ENCODE results near the gene DHCR24. TPM values are rescaled to one million over a fixed set of nuclear protein-coding genes. Genes with fewer than 3 reads are reported as not detected.

The DHCR24 gene
- total RNA-seq, 1 donor from 2014 or later, result 87.2 TPM

- peaks cover 16% of the 10 kb centered on the region for H3K36me3 Mint-ChIP-seq (ENCODE audit: unreplicated experiment)
- DNase-seq (ENCODE audit: extremely low spot score, unreplicated experiment), result peak; percentile 60
- H3K27ac Mint-ChIP-seq (ENCODE audit: unreplicated experiment), result no peak overlapping the region
- no peaks in the 10 kb centered on the region for H3K27me3 Mint-ChIP-seq (ENCODE audit: unreplicated experiment)
- H3K4me1 Mint-ChIP-seq (ENCODE audit: unreplicated experiment), result no peaks in the 10 kb centered on the region
- no peak overlapping the region for H3K4me3 Mint-ChIP-seq (ENCODE audit: unreplicated experiment)
- H3K9me3 Mint-ChIP-seq (ENCODE audit: unreplicated experiment), result no peaks in the 10 kb centered on the region
- no peak for TF ChIP-seq CTCF (IDR thresholded peaks at IDR 0.05)
Observed at GRCh38 chr1:54845772-54846171, 41.2 kb downstream of the DHCR24 start.

DNA sequence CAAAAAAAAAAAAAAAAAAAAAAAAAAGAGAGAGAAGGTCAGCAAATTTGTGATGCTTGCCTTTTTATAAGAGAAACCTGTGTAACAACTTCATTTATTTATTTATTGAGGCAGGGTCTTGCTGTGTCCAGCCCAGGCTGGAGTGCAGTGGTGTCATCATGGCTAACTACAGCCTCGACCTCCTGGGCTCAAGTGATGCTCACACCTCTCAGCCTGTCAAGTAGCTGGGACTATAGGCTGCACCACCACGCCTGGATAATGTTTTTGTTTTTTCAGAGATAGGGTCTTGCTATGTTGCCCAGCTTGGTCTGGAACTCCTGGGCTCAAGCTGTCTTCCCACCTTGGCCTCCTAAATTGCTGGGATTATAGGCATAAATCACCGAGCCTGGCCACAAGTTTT, 42.4 kb downstream of the DHCR24 start:
- Mint-ChIP-seq H3K9me3 (ENCODE audit: unreplicated experiment) (no peaks in the 10 kb centered on the region), H3K4me3 (ENCODE audit: unreplicated experiment) (no peak overlapping the region), H3K36me3 (ENCODE audit: unreplicated experiment) (peaks cover 5% of the 10 kb centered on the region), H3K27ac (ENCODE audit: unreplicated experiment) (no peak overlapping the region), H3K4me1 (ENCODE audit: unreplicated experiment) (no peaks in the 10 kb centered on the region), H3K27me3 (ENCODE audit: unreplicated experiment) (no peaks in the 10 kb centered on the region)
- TF ChIP-seq CTCF (IDR thresholded peaks at IDR 0.05), result no peak
- DNase-seq (ENCODE audit: extremely low spot score, unreplicated experiment), result peak; percentile 51

DNA sequence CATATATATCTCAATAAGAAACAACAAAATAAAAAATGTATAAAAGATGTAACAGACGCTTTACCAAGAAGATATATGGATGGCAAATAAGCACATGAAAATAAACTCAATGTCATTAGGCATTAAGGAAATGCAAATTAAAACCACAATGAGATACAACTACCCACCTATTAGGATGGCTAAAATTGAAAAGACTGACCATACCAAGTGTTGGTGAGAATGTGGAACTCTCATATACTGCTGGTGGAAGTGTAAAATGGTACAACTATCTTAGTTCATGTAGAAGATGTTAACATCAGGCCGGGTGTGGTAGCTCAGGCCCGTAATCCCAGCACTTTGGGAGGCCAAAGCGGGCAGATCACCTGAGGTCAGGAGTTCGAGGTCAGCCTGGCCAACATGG, 43.5 kb downstream of the DHCR24 start:
- H3K36me3 Mint-ChIP-seq (ENCODE audit: unreplicated experiment), result no peaks in the 10 kb centered on the region

GRCh38 chr1:54842963-54843362, 44.0 kb downstream of the DHCR24 start:
- Mint-ChIP-seq H3K36me3 (ENCODE audit: unreplicated experiment) (no peaks in the 10 kb centered on the region), H3K27me3 (ENCODE audit: unreplicated experiment) (no peaks in the 10 kb centered on the region), H3K9me3 (ENCODE audit: unreplicated experiment) (no peaks in the 10 kb centered on the region), H3K4me3 (ENCODE audit: unreplicated experiment) (no peak overlapping the region), H3K27ac (ENCODE audit: unreplicated experiment) (no peak overlapping the region), H3K4me1 (ENCODE audit: unreplicated experiment) (no peaks in the 10 kb centered on the region)
- DNase-seq (ENCODE audit: extremely low spot score, unreplicated experiment), result peak; percentile 63
- TF ChIP-seq CTCF (IDR thresholded peaks at IDR 0.05), result no peak

More for the DNA sequence above, 43.5 kb downstream of the DHCR24 start:
- TF ChIP-seq CTCF (IDR thresholded peaks at IDR 0.05), result no peak
- no peaks in the 10 kb centered on the region for H3K9me3 Mint-ChIP-seq (ENCODE audit: unreplicated experiment)
- no peaks in the 10 kb centered on the region for H3K27me3 Mint-ChIP-seq (ENCODE audit: unreplicated experiment)
- H3K4me3 Mint-ChIP-seq (ENCODE audit: unreplicated experiment), result no peak overlapping the region
- H3K27ac Mint-ChIP-seq (ENCODE audit: unreplicated experiment), result no peak overlapping the region
- DNase-seq (ENCODE audit: extremely low spot score, unreplicated experiment), result no peak
- no peaks in the 10 kb centered on the region for H3K4me1 Mint-ChIP-seq (ENCODE audit: unreplicated experiment)

- Mint-ChIP-seq H3K27me3 (ENCODE audit: unreplicated experiment) (no peaks in the 10 kb centered on the region), H3K27ac (ENCODE audit: unreplicated experiment) (no peak overlapping the region), H3K36me3 (ENCODE audit: unreplicated experiment) (no peaks in the 10 kb centered on the region), H3K4me3 (ENCODE audit: unreplicated experiment) (no peak overlapping the region), H3K9me3 (ENCODE audit: unreplicated experiment) (no peaks in the 10 kb centered on the region), H3K4me1 (ENCODE audit: unreplicated experiment) (no peaks in the 10 kb centered on the region)
- TF ChIP-seq CTCF (IDR thresholded peaks at IDR 0.05), result no peak
- DNase-seq (ENCODE audit: extremely low spot score, unreplicated experiment), result peak; percentile 80
Observed at GRCh38 chr1:54842206-54842915, 44.6 kb downstream of the DHCR24 start.
